Measurements from ENCODE around the gene PRKCH. TPM values are rescaled to one million over a fixed set of nuclear protein-coding genes. Genes with fewer than 3 reads are reported as not detected.

Gene PRKCH
- total and polyA plus RNA-seq, 2 experiments from 2014 or later, result 7.1 to 11.2 TPM

GRCh38 chr14:61539631-61540030 lies 218.3 kb downstream of the PRKCH start:
- Histone ChIP-seq H3K4me1 (ENCODE audit: insufficient read depth) (peaks cover 25% of the 10 kb centered on the region), H3K4me2 (no peak overlapping the region), H3K36me3 (replicated peaks; ENCODE audit: insufficient read depth, low read depth) (no peaks in the 10 kb centered on the region), H3K27ac (no peak overlapping the region), H3K9me3 (ENCODE audit: low read depth) (no peaks in the 10 kb centered on the region), H3K79me2 (no peaks in the 10 kb centered on the region), H3K9me2 (replicated peaks; ENCODE audit: insufficient read depth) (no peaks in the 10 kb centered on the region), H3K4me3 (no peak overlapping the region), H3K27me3 (no peaks in the 10 kb centered on the region), H4K20me1 (ENCODE audit: insufficient read depth, poor library complexity, severe bottlenecking) (no peaks in the 10 kb centered on the region), H2AFZ (no peak overlapping the region)
- DNase-seq (ENCODE audit: low spot score), result no peak
- TF ChIP-seq EZH2 (IDR thresholded peaks at IDR 0.05; ENCODE audit: borderline replicate concordance) (no peak), EZH2phosphoT487 (IDR thresholded peaks at IDR 0.05; ENCODE audit: low read depth, severe bottlenecking, unreplicated experiment) (no peak), CTCF (IDR thresholded peaks at IDR 0.05; ENCODE audit: poor library complexity) (no peak)
- 94% methylated on average over 5 of the region's 5 CpGs for WGBS (ENCODE audit: low lambda C conversion rate, missing lambda C conversion rate)

- Histone ChIP-seq H3K9me3 (ENCODE audit: low read depth) (no peaks in the 10 kb centered on the region), H3K36me3 (replicated peaks; ENCODE audit: insufficient read depth, low read depth) (no peaks in the 10 kb centered on the region), H3K79me2 (no peaks in the 10 kb centered on the region), H3K4me2 (no peak overlapping the region), H3K27ac (no peak overlapping the region), H3K4me1 (ENCODE audit: insufficient read depth) (peaks cover 25% of the 10 kb centered on the region), H4K20me1 (ENCODE audit: insufficient read depth, poor library complexity, severe bottlenecking) (no peaks in the 10 kb centered on the region), H3K4me3 (no peak overlapping the region), H2AFZ (no peak overlapping the region), H3K27me3 (no peaks in the 10 kb centered on the region), H3K9me2 (replicated peaks; ENCODE audit: insufficient read depth) (no peaks in the 10 kb centered on the region)
- TF ChIP-seq EZH2phosphoT487 (IDR thresholded peaks at IDR 0.05; ENCODE audit: low read depth, severe bottlenecking, unreplicated experiment), result no peak
- no peak for TF ChIP-seq EZH2 (IDR thresholded peaks at IDR 0.05; ENCODE audit: borderline replicate concordance)
- TF ChIP-seq CTCF (IDR thresholded peaks at IDR 0.05; ENCODE audit: poor library complexity), result no peak
- DNase-seq (ENCODE audit: low spot score), result no peak
- 85% methylated on average over 7 of the region's 7 CpGs for WGBS (ENCODE audit: low lambda C conversion rate, missing lambda C conversion rate)
Measured at GRCh38 chr14:61540931-61541330, 219.6 kb downstream of the PRKCH start.

GRCh38 chr14:61542848-61543790 lies 221.7 kb downstream of the PRKCH start:
- Histone ChIP-seq H3K9me2 (replicated peaks; ENCODE audit: insufficient read depth) (no peaks in the 10 kb centered on the region), H3K79me2 (no peaks in the 10 kb centered on the region), H4K20me1 (ENCODE audit: insufficient read depth, poor library complexity, severe bottlenecking) (no peaks in the 10 kb centered on the region), H3K27me3 (no peaks in the 10 kb centered on the region), H3K36me3 (replicated peaks; ENCODE audit: insufficient read depth, low read depth) (no peaks in the 10 kb centered on the region), H3K4me2 (no peak overlapping the region), H3K4me3 (no peak overlapping the region), H3K9me3 (ENCODE audit: low read depth) (no peaks in the 10 kb centered on the region), H3K4me1 (ENCODE audit: insufficient read depth) (peaks cover 6% of the 10 kb centered on the region), H3K27ac (no peak overlapping the region), H2AFZ (no peak overlapping the region)
- WGBS (ENCODE audit: low lambda C conversion rate, missing lambda C conversion rate), result 82% methylated on average over 8 of the region's 8 CpGs
- TF ChIP-seq CTCF (IDR thresholded peaks at IDR 0.05; ENCODE audit: poor library complexity) (no peak), EZH2 (IDR thresholded peaks at IDR 0.05; ENCODE audit: borderline replicate concordance) (no peak), EZH2phosphoT487 (IDR thresholded peaks at IDR 0.05; ENCODE audit: low read depth, severe bottlenecking, unreplicated experiment) (no peak)
- DNase-seq (ENCODE audit: low spot score), result no peak

Measured in hepatocyte (in vitro differentiated cells).